ENCODE results near the gene C20orf96. TPM values are rescaled to one million over a fixed set of nuclear protein-coding genes. Genes with fewer than 3 reads are reported as not detected.
"Not testable (repeated sequence)": the region's sequence is repeated elsewhere in the genome, so short reads cannot be mapped to it uniquely, and the experiment has no call there.

Gene C20orf96, protein sequence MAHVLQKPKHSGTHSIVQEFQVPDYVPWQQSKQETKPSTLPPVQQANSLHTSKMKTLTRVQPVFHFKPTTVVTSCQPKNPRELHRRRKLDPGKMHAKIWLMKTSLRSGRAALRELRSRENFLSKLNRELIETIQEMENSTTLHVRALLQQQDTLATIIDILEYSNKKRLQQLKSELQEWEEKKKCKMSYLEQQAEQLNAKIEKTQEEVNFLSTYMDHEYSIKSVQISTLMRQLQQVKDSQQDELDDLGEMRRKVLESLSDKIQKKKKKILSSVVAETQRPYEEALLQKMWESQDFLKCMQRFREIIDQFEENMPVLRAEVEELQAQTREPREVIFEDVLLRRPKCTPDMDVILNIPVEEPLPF
- total RNA-seq (2014; rRNA removed; shearing (Covaris generic)) (0.32 TPM in 1 of 2 replicates, not detected in the other), polyA plus RNA-seq (2016; fragmentation: Nextera tagmentation; extraction: Ambion mirVana) (4.0 and 4.5 TPM in 2 replicates)

DNA sequence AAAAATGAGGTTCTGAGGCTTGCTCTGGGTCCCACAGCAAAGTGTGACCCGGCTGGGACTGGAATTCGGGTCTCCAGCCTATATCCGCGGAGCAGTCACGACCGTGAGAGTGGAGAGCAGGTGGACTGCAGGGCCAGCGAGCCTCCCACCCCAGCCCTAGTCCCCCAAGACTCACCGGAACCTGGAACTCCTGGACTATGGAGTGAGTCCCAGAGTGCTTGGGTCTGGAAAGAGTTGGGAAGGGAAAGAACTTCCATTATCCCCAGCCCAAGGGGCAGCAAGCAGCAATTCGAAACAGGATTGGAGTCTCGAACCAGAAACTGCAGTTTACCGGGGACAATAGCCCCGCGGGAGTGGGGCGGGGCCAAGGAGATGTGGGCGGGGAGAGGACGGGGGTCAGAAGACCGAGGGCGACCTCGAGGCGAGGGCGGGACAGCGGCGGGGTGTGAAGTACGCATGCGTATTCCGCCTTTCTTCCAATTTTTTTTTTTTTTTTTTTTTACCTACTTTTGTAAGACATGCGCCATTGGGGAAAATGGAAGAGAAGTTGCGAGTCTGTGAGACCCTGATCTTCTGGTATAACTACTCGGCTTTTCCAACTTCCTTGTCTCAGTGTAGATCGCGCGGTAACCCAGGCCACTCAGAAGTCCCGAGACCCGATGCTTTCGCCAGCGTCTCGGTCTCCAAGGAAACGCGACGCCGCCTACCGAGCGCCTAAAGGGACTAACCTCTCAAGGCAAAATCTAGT, at the start of gene C20orf96:
C20orf96 (minus strand) TSS at position 667 of the 748 bp plus-strand sequence; CDS start at position 527, 140 bp downstream.
- TF ChIP-seq EZH2phosphoT487 (IDR thresholded peaks at IDR 0.05; ENCODE audit: insufficient read depth, low read depth) (no peak), EZH2 (IDR thresholded peaks at IDR 0.05; ENCODE audit: insufficient read depth, poor library complexity, severe bottlenecking) (no peak)
- Histone ChIP-seq H3K27me3 (replicated peaks; ENCODE audit: insufficient read depth) (no peaks in the 10 kb centered on the region), H3K9me2 (ENCODE audit: insufficient read depth) (no peaks in the 10 kb centered on the region), H4K20me1 (ENCODE audit: insufficient read depth) (no peaks in the 10 kb centered on the region), H3F3A (ENCODE audit: insufficient read depth) (peaks cover 8% of the 10 kb centered on the region; the same call in 1 of the 2 replicates), H3K27ac (peak within 1 kb of the TSS; percentile 86), H3K79me2 (ENCODE audit: insufficient read depth) (no peaks in the 10 kb centered on the region), H3K4me2 (ENCODE audit: unreplicated experiment) (peak within 1 kb of the TSS; percentile 83), H3K36me3 (ENCODE audit: low read depth) (no peaks in the 10 kb centered on the region), H3K4me1 (ENCODE audit: insufficient read depth) (peaks cover 10% of the 10 kb centered on the region), H3K9ac (peak within 1 kb of the TSS; percentile 84), H3K9me3 (ENCODE audit: low read depth) (no peaks in the 10 kb centered on the region), H2AFZ (peak within 1 kb of the TSS; percentile 96), H3K4me3 (peak within 1 kb of the TSS; percentile 87)
- in situ Hi-C loops (cut with MboI), result no loop called here
- WGBS, 2 experiments (ENCODE audit: low coverage in 1 of 2, low lambda C conversion rate in 2 of 2, missing lambda C conversion rate in 2 of 2), result 1 to 2% methylated on average over 37 to 42 of the region's 43 CpGs
- peak; percentile 97 for DNase-seq

DNA sequence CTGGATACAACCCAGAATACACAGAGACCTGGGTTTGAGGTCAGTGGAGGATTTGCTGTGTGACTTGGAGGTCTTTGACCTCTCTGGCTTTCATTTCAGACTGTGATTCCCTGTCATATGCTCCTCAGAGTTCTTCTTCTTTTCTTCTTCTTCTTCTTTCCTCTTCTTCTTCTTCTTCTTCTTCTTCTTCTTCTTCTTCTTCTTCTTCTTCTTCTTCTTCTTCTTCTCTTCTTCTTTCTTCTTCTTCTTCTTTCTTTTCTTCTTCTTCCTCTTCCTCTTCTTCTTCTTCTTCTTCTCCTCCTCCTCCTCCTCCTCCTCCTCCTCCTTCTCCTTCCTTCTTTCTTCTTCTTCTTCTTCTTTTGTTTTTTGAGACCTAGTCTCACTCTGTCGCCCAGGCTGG, 45.5 kb upstream of the C20orf96 start:
- 75 to 89% methylated on average over 1 of the region's 1 CpG for WGBS, 2 experiments (ENCODE audit: low coverage in 1 of 2, low lambda C conversion rate in 2 of 2, missing lambda C conversion rate in 2 of 2)
- H3K79me2 ChIP-seq (ENCODE audit: insufficient read depth); H3K27me3 ChIP-seq (replicated peaks; ENCODE audit: insufficient read depth); H2AFZ ChIP-seq; H3K9ac ChIP-seq; H3F3A ChIP-seq (ENCODE audit: insufficient read depth); H3K9me2 ChIP-seq (ENCODE audit: insufficient read depth); H3K36me3 ChIP-seq (ENCODE audit: low read depth); DNase-seq; H3K4me1 ChIP-seq (ENCODE audit: insufficient read depth); H3K27ac ChIP-seq; in situ Hi-C loops (cut with MboI); H3K4me2 ChIP-seq (ENCODE audit: unreplicated experiment); H4K20me1 ChIP-seq (ENCODE audit: insufficient read depth); H3K9me3 ChIP-seq (ENCODE audit: low read depth); H3K4me3 ChIP-seq: not testable (repeated sequence)

DNA sequence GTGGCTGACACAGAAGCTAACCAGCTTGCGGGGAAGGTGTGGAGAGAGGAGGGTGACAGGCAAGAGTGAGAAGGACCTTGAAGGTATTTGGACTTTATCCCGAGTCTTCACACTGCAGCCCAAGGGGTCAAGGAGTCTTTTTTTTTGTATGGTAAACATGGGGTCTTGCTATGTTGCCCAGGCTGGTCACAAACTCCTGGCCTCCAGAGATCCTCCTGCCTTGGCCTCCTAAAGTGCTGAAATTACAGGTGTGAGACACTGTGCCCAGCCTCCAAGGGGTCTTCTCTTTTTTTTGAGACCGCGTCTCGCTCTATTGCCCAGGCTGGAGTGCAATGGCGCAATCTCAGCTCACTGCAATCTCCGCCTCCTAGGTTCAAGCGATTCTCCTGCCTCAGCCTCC, 44.0 kb upstream of the C20orf96 start:
- Histone ChIP-seq H3K27me3 (replicated peaks; ENCODE audit: insufficient read depth) (no peaks in the 10 kb centered on the region), H3K36me3 (ENCODE audit: low read depth) (no peaks in the 10 kb centered on the region), H3K27ac (no peak overlapping the region), H3K4me2 (ENCODE audit: unreplicated experiment) (no peak overlapping the region), H3K9ac (no peak overlapping the region), H3K9me2 (ENCODE audit: insufficient read depth) (no peaks in the 10 kb centered on the region), H2AFZ (no peak overlapping the region), H3K9me3 (ENCODE audit: low read depth) (no peaks in the 10 kb centered on the region), H3K79me2 (ENCODE audit: insufficient read depth) (0 out of 2 replicates have a peak, but pooled peaks cover 6% of the 10 kb centered on the region), H4K20me1 (ENCODE audit: insufficient read depth) (no peaks in the 10 kb centered on the region), H3K4me1 (ENCODE audit: insufficient read depth) (peaks cover 11% of the 10 kb centered on the region), H3F3A (ENCODE audit: insufficient read depth) (peaks cover 19% of the 10 kb centered on the region), H3K4me3 (no peak overlapping the region)
- in situ Hi-C loops (cut with MboI), result no loop called here
- WGBS, 2 experiments (ENCODE audit: low coverage in 1 of 2, low lambda C conversion rate in 2 of 2, missing lambda C conversion rate in 2 of 2), result 96 to 97% methylated on average over 8 of the region's 8 CpGs
- TF ChIP-seq EZH2phosphoT487 (IDR thresholded peaks at IDR 0.05; ENCODE audit: insufficient read depth, low read depth) (no peak), EZH2 (IDR thresholded peaks at IDR 0.05; ENCODE audit: insufficient read depth, poor library complexity, severe bottlenecking) (no peak)
- DNase-seq, result no peak

DNA sequence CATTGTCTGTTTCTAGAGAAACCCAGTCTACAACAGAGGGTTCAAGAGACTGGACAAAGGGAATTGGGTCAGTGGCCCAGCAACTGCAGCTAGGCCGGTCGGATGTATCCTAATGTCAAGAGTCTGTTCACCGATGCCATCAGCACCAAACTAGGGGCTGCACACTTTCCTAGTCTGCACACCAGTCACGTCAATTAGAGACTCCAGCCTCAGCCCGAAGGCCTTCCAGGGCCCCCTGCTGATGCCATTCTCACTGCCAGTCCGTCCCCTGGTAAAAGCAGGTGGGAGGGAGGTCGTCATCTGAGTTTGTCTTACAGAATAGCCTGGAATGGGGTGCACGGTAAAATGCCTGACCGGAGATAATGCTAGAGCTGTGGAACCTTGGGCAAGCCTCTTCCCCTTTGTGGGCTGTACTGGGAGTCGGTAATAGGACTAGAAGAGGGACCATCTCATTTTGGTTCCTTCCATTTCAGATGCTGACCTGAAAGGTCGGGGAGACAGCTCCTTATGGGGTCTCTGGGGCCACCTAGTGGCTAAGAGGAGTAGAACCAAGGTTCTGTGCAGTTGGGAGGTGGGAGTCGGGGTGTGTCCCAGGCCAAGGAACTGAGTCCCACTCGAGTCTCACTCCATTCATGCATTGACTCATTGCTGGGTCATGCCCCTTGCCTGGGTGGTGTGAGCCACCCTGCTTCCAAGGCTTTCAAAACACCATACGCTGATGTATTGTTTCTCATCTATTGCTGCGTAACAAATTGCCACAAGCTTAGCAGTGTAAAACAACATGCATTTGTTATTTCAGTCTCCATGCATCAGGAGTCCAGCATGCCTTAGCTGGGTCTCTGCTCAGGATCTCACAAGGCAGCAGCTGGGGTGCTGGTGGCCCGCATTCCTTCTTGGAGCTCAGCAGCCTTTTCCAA, 39.9 kb upstream of the C20orf96 start:
- Histone ChIP-seq H3K4me2 (ENCODE audit: unreplicated experiment) (peak overlapping the region; percentile 22), H4K20me1 (ENCODE audit: insufficient read depth) (no peaks in the 10 kb centered on the region)
- WGBS, 2 experiments (ENCODE audit: low coverage in 1 of 2, low lambda C conversion rate in 2 of 2, missing lambda C conversion rate in 2 of 2), result 39 to 40% methylated on average over 16 of the region's 16 CpGs

More for the DNA sequence above, 39.9 kb upstream of the C20orf96 start:
- Histone ChIP-seq H3K79me2 (ENCODE audit: insufficient read depth) (peaks cover 19% of the 10 kb centered on the region), H3K4me1 (ENCODE audit: insufficient read depth) (peaks cover 26% of the 10 kb centered on the region), H3F3A (ENCODE audit: insufficient read depth) (peaks cover 30% of the 10 kb centered on the region), H3K9me3 (ENCODE audit: low read depth) (no peaks in the 10 kb centered on the region), H3K27ac (peak overlapping the region; percentile 74), H3K36me3 (ENCODE audit: low read depth) (no peaks in the 10 kb centered on the region), H3K4me3 (no peak overlapping the region), H3K9ac (peak overlapping the region; percentile 54), H3K9me2 (ENCODE audit: insufficient read depth) (no peaks in the 10 kb centered on the region), H2AFZ (no peak overlapping the region), H3K27me3 (replicated peaks; ENCODE audit: insufficient read depth) (no peaks in the 10 kb centered on the region)
- in situ Hi-C loops (cut with MboI), result no loop called here
- peak; percentile 85 for DNase-seq
- TF ChIP-seq EZH2 (IDR thresholded peaks at IDR 0.05; ENCODE audit: insufficient read depth, poor library complexity, severe bottlenecking) (no peak), EZH2phosphoT487 (IDR thresholded peaks at IDR 0.05; ENCODE audit: insufficient read depth, low read depth) (no peak)

Data from GM23248 (cell line).